ENCODE results near the gene BACE2. TPM values are rescaled to one million over a fixed set of nuclear protein-coding genes. Genes with fewer than 3 reads are reported as not detected.
A peak's percentile ranks its signal among the peaks of the same experiment; 100 is the strongest.
"Not testable (repeated sequence)": the region's sequence is repeated elsewhere in the genome, so short reads cannot be mapped to it uniquely, and the experiment has no call there.

The BACE2 gene
- total RNA-seq, 1 donor from 2014 or later, result 11.4 TPM

- DNase-seq (no peak), ATAC-seq (ENCODE audit: poor library complexity) (no peak)
- intact Hi-C loops (cut with DNase I), result no loop called here
Observed at GRCh38 chr21:41246808-41247207, 78.8 kb downstream of the BACE2 start.

DNA sequence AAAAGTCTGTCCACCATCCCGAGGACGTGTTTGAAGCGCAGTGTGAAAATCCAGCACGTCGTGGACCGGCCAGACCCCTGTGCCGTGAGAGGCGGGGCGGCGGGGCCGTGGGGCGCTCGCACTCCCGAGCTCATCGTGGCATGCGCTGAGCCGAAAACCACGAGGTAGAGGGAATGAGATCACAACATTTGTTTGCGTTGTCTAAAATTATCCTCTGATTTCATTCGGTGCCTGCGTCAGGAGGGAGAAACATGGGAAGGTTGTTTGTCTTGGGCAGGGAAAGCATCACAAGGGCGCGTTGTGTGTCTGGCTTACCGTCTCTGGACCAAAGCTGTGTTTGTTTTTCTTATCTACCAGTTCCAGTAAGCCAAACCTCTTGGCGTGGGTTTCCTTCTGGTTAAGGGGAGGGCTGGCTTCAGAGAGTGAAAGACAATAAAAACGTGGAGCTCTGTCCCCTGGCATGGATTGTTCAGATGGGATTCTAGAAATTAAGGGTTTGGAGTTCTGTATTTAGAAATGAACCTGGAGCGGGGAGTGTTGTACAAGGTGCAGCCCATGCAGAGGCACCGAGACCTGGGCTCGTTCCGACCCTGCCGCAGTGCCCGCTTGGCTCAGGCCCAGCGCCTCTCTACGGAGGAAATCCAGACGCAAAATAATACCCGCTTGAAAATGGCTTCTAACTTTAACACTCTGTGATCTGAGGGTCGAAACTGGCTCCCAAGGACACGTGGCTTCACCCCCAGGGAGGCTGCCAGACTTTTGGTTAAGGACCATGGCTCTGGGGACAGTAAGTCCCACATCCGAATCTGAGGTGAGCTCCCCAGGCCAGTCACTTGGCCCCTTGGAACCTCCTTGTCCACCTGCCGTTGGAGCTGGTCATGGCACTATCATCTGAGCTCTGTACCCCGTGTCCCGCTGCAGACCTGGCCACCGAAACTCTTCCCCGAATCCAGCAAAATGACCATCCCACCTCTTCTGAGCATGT lies 79.9 kb downstream of the BACE2 start:
- peak; percentile 34 for ATAC-seq (ENCODE audit: poor library complexity)
- no peak for DNase-seq
- intact Hi-C loops (cut with DNase I), result no loop called here

- ATAC-seq (ENCODE audit: poor library complexity), result no peak
- DNase-seq, result no peak
- intact Hi-C loops (cut with DNase I), result no loop called here
Observed at GRCh38 chr21:41249476-41249875, 81.5 kb downstream of the BACE2 start.

DNA sequence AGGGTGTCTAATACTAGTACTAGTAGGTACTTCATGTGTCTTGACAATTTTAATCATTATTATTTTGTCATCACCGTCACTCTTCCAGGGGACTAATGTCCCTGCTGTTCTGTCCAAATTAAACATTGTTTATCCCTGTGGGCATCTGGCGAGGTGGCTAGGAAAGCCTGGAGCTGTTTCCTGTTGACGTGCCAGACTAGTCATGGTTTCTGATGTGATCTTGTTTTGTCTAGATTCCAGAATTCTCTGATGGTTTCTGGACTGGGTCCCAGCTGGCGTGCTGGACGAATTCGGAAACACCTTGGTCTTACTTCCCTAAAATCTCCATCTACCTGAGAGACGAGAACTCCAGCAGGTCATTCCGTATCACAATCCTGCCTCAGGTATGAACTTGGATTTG lies 82.6 kb downstream of the BACE2 start:
- intact Hi-C loops (cut with DNase I), result no loop called here
- ATAC-seq (ENCODE audit: poor library complexity), result no peak

GRCh38 chr21:41251961-41252642 lies 84.1 kb downstream of the BACE2 start:
- intact Hi-C loops (cut with DNase I), result no loop called here

More for the DNA sequence above, 82.6 kb downstream of the BACE2 start:
- no peak for DNase-seq

DNA sequence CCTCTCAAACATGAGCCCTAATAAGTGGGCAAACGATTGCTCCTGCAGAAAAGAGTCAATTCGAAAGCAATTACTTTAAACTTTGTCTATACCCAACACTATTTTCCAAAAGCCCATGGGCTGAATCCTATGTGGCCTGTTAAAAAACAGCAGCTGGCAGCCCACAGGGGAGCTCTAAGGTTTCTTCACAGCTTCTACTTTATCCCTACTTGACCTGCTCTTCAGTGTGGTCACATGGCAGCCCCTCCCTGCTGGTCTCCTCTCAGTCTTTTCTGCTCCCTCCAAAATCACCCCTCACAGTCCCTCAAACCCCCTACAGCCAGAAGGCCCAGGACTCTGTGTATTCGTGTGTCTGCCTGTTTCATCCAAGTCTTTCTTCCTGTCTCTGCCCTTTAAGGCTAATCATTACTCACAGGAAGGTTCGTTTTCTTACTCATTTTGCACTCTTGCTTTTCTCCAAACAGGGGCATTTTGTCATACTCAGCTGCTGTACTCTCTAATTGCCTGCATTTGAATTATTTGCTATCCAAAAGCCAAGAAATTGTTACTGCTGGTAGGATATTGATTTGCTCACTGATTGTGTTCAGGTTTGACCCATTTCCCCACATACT lies 86.2 kb downstream of the BACE2 start:
- ATAC-seq (ENCODE audit: poor library complexity) (no peak), DNase-seq (no peak)
- intact Hi-C loops (cut with DNase I), result no loop called here

More at GRCh38 chr21:41251961-41252642, 84.1 kb downstream of the BACE2 start:
- no peak for DNase-seq
- ATAC-seq (ENCODE audit: poor library complexity), result no peak

DNA sequence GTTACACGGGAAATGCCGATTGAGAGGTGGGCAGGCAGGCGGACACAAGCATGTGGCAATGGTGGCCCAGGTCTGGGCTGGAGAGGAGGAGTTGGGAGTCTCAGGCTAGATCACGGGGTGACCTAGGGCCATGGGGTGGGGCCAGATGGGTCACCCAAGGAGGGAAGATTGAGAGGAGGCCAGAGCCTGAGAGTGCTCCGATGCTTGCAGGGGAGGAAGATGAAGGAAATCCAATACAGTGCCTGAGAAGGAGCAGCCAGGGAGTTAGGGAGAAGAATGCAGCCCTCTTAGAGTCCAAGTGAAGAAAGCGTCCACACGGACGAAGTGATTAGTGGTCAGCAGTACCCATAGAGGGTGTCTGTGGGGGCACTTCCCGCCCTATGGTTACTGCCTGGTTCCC lies 87.2 kb downstream of the BACE2 start:
- DNase-seq, result no peak
- no peak for ATAC-seq (ENCODE audit: poor library complexity)
- intact Hi-C loops (cut with DNase I), result no loop called here

DNA sequence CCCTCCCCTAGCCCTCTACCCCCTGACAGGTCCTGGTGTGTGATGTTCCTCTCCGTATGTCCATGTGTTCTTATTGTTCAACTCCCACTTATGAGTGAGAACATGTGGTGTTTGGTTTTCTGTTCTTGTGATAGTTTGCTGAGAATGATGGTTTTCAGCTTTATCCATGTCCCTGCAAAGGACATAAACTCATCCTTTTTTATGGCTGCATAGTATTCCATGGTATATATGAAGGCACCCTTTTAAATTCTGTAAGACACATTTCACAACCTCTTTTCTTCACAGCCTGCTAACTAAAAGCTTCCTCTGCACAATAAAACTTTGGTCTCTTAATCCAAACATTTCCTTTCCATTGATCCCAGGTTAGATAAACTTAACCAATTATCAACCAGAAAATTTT lies 88.3 kb downstream of the BACE2 start:
- DNase-seq; intact Hi-C loops (cut with DNase I); ATAC-seq (ENCODE audit: poor library complexity): not testable (repeated sequence)

- ATAC-seq (ENCODE audit: poor library complexity), result no peak
- no peak for DNase-seq
- intact Hi-C loops (cut with DNase I), result no loop called here
Observed at GRCh38 chr21:41256771-41257702, 89.1 kb downstream of the BACE2 start.

DNA sequence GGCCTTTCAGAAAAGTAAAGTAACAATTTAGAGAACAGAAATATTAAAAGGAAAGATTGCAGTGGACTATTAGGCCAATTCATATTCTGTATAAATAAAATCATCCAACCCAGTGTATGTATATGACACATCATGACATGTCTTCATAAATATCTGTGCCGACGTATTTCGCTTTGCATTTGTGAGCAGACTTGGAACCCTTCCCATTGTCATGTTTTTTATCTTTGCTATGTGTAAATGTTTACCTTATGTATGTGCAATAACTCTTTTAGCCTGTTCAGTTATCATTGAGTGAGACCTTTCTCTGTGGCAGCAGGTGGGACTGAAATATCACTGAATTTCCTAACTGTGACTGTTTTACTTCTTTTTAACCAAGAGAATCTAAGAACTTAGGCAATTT lies 90.7 kb downstream of the BACE2 start:
- ATAC-seq (ENCODE audit: poor library complexity) (no peak), DNase-seq (no peak)
- intact Hi-C loops (cut with DNase I), result no loop called here

DNA sequence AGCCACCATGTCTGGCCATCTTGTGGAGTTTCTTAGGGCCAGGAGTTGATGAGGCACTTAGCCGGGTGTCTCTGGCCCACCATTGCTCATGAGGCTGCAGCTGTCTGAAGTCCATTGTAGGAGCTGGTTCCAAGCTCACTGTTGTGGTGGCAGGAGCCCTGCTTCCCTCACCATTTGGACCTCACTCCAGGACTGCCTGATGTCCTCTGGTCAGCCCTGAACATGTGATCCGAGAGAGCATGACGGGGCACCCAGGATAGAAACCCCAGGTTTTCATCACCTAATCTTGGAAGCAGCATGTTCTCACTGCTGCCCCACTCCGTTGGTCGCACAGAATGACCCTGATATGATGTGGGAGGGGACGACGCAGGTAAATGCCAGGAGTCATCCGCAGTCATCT lies 92.5 kb downstream of the BACE2 start:
- DNase-seq (no peak), ATAC-seq (ENCODE audit: poor library complexity) (no peak)
- intact Hi-C loops (cut with DNase I), result no loop called here

DNA sequence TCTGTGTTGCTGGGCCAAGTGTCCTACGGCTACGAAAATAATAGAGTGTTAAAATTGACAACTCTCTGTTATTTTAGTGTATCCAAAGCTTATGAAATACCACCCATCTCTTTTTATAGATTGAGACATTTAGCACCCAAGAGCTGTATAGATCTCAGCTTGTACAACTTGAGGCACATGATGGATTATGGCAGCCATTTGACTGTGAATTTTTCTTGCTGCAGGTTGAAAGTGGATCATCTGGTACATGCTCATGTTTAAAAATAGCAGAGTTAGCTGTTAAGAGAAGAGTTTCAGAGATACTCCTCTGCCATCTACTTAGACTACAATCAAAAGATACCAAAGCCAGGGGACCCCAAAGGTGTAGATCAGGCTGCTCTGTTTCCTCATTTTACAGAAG lies 99.4 kb downstream of the BACE2 start:
- ATAC-seq (ENCODE audit: poor library complexity), result no peak
- DNase-seq, result no peak
- intact Hi-C loops (cut with DNase I), result no loop called here

DNA sequence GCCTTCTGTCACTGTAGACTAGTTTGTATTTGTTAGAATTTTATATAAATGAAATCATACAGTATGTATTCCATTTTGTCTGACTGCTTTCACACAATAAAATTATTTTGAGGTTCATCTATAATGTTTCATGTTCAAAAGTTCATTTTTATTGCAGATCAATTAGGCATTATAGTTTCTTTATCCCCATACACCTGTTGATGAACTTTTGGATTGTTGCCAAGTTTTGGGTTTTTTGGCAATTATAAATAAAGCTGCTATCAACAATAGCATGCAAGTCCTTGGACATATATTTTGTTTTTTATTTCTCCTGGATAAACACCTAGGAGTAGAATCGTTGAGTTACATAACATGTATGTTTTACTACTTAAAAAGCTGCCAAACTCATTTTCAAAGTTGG lies 101.6 kb downstream of the BACE2 start:
- intact Hi-C loops (cut with DNase I), result no loop called here
- DNase-seq (no peak), ATAC-seq (ENCODE audit: poor library complexity) (no peak)

- DNase-seq (no peak), ATAC-seq (ENCODE audit: poor library complexity) (no peak)
- intact Hi-C loops (cut with DNase I), result no loop called here
Observed at GRCh38 chr21:41277196-41277595, 109.2 kb downstream of the BACE2 start.

- ATAC-seq (ENCODE audit: poor library complexity) (no peak), DNase-seq (no peak)
- intact Hi-C loops (cut with DNase I), result no loop called here
Observed at GRCh38 chr21:41277846-41278245, 109.9 kb downstream of the BACE2 start.

DNA sequence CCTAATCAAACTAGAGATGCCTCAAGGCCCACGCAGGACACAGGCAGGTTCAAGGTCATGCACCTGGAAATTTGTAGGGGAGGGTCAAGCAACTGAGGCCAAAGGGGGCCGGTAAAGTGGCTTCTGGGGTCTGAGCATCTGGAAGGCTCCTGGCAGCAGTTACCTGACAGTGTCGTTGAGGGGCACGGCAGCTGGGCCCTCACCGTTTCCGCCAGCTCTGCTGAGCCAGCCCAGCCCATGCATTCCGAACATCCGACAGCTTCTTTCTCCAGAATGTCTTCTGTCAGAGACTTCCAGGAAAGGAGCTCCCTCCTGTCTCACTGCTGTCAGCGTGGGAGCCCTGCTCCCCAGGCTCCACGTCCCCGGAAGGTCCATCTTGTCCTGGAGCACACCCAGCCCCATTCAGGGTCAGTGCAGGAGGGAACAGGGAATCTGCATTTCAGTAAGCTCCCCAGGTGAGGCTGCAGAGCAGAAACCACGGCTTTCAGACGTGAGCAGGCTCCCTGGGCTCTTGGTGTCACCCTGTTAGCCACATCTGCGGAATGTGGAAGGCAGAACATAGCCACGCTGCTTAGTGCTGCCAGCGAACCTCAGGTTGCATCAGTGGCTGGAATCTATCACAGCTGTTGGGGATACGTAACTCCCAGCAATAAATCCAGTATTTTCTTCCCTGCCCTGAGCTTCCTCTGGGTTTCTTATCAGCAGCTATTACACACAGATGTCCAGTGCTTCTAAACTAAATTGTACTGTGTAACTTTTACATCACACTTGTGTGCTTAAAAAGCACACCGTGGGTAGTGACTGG lies 112.4 kb downstream of the BACE2 start:
- ATAC-seq (ENCODE audit: poor library complexity), result peak; percentile 68
- no peak for DNase-seq
- intact Hi-C loops (cut with DNase I), result loop anchor here (5.0 kb wide), 1 partner anchor 182 kb away; no protein-coding TSS in a partner anchor

GRCh38 chr21:41282412-41282811 lies 114.5 kb downstream of the BACE2 start:
- intact Hi-C loops (cut with DNase I), result loop anchor here (5.0 kb wide), 1 partner anchor 180 kb away; no protein-coding TSS in a partner anchor
- no peak for ATAC-seq (ENCODE audit: poor library complexity)

More at GRCh38 chr21:41282412-41282811, 114.5 kb downstream of the BACE2 start:
- DNase-seq, result no peak
